GM12892 (cell line): ENCODE measurements around the gene OPCML.

Experiments used
- POLR2A ChIP-seq: IDR thresholded peaks from 2 replicates; pipeline ENCODE4 v1.6.1; 2011; ENCODE audit warnings: low read depth, low read length, control low read depth
- POLR2AphosphoS5 ChIP-seq: IDR thresholded peaks from 2 replicates; pipeline ENCODE4 v1.6.1; 2011; ENCODE audit warnings: low read depth, low read length, control low read depth
- TAF1 ChIP-seq: IDR thresholded peaks from 2 replicates; pipeline ENCODE4 v1.6.1; 2011; ENCODE audit warnings: low read depth, mild to moderate bottlenecking, control low read depth, low read length, borderline replicate concordance

- TF ChIP-seq POLR2AphosphoS5: no peak
- TF ChIP-seq POLR2A: no peak
- no peak for TF ChIP-seq TAF1
Observed at GRCh38 chr11:132821014-132821413, 711.3 kb downstream of the OPCML start.
